SKM-1 treated with dmso at 0.1 percent for 144 hours (cell line): ENCODE data around the gene RGS6.

Experiments used
- DNase-seq: peaks from one replicate; lab custom pipeline; 2025; ENCODE audit not compliant: unreplicated experiment; lab: John Stamatoyannopoulos, UW

RGS6 gene

DNA sequence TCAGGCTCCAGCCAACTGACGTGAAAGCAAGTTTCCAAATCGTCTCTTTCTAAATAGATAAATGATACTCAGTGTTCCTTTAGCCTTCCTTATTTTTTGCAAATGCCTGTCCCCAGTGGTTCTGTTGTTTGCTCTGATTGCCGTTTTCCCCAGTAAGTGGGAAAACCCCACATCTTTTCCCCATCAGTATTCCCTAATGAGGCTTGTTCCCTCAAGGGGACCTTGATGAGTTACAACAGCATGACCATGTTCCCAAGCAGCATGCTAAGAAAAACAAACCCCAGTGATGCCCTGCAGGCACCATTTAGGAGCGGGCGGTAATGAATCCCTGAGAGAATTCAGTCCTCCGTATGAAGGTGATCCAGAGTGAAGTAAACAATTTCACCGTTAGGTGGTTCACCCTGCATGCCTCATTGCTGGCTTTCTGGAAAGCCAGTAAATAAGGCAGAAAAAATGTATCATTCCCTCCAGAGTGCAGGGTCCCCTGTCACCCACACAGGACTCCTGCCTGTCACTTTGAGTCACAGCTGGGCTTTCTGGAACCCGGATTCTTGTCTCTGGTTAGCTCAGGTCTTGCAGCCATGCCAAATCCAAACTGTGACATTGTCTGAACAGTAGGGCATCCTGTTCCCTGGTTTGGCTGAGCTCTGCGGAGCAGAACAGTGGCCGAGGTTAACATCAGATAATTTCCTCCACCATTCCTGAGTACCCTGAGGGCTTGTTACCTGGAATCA lies 222.6 kb downstream of the RGS6 start:
- DNase-seq: no peak

DNA sequence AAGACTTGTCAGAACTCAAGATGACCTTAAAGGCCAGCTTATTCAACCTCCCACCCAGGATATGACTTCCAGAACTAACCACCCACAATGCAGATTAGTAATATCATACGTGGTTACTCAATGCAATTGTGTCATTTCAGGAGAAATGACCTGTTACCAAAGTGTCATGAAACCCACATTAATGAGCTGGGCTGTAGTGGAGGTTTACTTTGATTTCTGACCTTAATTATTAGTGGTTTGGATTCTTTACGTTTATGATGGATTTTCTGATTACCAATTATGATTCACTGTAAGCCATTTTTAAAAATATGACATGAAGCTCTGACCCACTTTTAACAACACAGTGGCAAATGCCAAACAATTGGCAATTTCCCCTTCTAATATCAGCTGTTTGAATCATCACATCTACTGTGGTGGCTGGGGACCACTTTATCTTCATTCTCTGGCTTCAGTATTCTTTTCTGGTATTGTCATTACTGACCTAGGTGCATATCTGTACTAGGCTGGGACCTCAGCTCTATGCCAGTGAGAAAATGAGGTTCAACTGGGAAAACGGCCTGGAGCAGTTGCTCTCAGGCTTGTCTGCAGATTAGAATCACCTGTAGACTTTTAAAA lies 223.3 kb downstream of the RGS6 start:
- no peak for DNase-seq

DNA sequence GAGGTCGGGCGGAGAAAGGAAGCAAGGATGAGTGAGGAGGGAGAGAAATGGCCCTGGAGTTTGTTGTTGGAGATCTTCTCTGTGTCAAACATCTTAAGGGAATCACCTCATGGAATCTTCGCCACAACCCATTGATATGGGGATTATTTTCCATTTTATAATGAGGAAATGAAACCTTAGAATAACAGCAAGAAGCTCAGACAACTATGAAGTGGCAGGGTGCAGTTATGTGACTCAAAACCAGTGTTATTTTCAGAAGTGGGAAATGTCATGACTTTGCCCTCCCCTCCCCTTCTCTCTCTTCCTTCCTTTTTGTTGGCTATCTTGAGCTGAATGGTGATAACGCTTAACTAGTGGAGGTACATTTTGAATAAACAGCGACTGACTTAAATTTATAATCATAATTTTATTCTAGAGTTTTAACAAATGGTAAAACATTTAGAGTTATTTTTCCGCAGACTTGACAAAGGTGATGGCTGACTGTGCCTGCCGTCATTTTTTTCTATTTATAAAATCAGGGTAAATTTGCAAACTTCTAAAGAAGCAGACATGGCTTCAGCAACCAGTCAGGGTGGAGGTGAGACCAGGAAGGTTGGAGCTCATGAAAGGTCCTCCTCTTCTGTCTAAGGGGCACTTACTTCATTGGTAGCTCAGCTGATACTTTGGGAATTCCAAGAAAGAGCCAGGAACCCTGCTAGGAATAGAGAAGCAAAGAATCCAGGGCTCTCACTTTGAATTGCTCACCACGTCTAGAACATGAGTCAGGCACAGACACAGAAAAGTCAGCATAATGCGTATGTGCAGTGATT lies 232.4 kb downstream of the RGS6 start:
- no peak for DNase-seq

DNA sequence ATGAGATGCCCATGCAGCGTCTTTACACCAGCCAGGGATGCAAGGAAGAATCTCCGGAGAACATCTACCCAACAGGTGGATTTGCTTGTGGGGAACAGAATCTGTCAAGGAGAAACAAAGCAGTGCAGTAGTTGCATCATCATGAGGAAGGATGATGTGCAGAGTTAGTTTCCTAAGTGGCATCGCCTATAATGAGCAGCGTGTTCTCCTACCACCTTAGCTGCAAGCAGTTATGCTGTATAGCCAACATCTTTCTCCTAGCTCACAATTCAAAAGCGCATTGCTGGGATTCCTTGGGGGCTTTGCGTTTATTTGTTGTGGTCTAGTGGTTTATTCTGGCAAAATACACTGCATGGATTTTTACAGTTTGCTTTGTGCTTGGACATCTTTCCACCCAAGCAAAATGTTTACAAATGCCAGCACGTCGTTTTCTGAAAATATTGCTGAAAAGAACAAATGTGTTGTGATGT lies 233.0 kb downstream of the RGS6 start:
- DNase-seq: no peak

DNA sequence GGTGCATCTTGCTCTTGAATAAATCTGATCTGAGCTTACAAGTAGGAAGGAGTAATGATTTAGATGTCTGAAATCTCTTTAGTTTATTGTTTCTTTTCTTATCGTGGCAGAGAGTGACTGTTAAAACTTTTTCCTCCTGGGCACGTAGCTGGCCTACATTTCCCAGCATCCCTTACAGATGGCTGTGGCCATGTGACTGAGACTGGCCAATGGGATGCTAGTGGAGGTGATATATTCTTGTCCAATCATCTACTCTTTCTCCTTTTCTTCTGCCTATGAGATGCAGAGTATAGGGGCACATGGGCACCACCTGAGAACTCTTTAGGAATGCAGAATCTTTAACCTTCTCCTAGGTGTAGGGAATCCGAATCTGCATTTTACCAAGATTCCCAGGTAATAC lies 237.3 kb downstream of the RGS6 start:
- DNase-seq: no peak

DNA sequence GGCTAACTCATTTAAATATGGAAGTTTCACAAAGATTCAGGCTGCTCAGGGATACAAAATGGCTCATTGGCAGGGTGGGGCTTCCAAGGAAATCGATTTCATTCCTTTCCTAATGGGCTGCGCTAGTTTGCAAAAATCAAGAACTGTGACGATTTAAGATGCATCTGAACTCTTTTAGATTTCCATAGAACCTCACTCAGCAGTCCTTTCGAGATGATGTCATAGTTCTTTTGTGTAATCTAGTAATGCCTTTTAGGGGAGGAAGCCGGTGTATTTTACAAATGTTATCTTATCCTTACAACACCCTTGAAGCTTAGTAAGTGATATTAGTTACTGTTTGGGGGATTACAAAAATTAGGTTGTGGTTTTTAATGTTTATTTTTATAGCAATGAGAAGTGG lies 239.8 kb downstream of the RGS6 start:
- DNase-seq: no peak

DNA sequence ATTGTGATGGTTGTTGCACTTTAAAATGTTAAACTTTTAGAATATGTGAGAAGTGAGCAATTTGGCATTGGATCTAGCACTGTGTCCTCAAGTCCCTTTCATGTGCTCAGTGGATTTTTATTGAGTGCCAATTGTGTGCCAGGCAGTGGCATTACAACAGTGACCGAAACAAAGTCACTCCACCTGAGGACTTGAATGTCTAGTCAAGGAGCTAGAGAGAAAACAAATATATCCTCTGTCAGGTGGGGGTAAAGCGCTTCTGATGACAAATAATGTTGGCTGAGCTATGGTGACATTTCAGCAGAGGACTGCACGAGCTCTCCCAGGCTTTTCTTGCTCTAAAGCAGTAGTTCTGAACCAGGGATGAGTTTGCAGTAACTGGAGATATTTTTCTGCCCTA lies 240.4 kb downstream of the RGS6 start:
- no peak for DNase-seq

DNA sequence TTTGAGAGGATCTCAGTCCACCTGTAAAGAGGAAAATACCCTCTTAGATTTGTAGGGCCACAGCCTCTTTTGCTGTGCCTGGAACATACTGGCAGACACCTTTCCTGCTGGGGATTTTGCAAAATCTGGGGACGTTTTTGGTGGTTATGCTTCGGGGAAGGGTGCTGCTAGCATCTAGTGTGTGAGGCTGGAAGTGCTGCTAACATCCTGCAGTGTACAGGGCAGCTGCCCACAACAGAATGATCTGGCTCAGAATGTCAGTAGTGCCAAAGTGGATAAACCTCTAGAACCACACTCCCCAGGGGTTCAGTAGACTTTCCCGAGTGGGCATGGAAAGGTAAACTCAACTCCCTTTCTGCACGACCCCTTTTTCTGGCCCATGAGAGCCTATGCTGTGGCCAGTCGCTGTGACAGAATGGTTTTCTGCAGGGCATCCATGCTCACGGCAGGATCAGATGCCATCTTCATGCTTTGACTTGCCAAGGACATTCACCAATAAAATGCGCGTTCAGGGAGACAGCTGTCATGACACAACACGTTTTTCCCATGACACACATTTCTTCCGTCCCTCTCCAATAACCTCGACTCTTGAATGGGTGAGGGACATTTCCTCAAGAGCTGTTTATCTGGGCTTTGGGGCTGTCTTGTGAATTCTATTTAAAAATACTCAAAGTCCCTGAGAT lies 240.9 kb downstream of the RGS6 start:
- DNase-seq: no peak

DNA sequence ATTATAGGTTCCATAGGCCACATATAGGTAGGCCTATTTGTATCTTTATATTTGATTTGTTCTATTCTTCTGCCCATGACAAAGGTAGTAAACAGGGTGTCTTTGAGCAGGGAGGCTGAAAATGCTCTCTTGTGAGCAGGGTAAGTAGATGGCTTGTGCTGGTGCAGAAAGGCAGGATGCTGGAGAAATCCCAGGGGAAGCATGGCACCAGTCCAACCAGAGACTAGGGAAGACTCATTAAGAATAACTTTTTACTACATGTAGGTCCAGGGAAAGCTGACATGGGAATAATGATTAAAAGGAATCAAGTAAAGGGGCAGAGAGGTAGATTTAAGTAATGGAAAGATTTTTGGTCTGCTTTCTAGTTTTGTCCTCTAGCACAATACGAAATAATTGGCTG lies 245.0 kb downstream of the RGS6 start:
- DNase-seq: no peak

DNA sequence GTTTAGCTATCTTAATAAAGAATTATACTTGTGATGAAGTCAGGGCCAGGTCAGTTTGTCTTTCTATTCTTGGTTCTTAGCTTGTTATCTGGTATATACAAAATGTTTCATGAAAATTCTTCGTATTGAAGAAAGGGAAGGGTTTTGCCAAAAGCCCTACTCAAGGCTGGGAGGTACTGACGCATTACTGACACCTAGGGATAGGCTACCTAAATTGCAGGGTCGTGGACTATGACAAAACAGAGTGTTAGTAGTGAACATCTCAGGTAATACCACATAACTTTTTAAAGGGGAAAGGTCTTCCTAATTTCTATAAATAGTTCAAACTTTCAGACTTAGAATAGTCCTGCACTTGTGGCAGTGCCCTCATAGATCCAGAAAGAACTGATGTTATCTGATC lies 246.3 kb downstream of the RGS6 start:
- no peak for DNase-seq

DNA sequence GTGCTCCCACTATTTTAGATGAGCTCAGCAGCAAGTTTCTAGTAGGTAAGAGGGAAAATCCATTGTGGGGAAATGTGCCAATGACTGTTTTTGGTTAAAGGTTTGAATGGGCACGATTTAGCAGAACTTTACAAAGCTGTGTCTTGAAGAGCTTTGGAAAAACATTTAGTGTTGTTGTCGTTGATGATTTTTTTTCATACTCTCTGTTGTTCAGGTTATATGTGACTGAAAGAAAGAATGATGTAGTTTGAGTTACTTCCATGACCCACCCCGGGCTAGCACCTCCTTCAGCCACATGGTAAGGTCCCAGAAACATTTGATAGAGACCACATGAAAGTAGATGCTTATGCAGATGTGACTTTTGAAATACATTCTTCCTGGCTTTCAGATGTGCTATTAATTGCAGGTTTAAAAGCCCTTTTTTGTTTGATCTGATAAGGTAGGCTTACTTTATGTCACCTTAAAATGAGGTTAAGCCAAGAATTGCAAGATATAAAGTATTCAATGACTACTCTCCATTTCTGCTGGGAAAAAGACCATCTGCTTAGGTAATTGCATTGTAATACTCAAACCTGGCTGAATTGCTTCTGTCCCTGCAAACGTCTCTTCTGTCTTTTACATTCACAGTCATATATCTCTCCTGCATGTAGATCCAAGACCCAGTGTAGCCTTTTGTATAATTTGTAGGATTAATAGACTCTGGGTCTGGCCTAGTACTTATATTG lies 250.6 kb downstream of the RGS6 start:
- DNase-seq: no peak

DNA sequence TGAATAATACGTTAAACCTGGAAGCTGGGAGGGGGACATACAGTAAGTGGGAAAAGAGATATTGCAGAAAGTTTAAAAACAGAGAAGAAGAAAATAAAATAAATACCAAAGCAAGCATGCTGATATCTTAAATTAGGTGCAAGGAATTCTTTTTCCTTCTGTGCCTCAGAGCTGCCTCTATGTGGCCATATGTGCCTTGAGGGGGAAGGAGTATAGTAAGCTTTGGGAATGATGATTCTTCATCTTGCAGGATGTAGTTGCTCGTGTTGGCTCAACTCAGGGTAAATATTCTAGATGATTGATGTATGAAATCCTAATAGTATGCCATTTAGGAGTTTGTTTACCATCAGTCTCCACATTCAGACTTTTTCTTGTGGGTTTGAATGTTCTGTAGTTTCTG lies 251.4 kb downstream of the RGS6 start:
- DNase-seq: no peak

DNA sequence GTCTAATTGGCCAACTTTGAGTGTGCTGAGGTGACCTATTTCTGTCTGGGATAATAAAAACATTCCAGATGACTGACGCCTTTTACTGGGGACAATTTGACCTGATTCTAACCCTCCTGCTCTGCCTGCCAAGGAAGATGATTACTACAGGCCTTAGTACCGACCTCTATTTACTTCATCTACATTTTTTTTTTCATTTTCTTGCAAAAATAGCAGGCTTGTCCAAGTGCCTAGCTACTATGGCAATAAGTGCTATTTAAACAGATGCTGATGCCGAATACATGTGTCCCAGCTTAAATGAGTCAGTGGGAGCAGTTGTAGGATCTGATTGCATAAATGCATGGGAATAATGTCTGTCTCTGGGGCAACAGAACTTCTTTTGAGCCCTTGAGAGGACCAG lies 254.3 kb downstream of the RGS6 start:
- no peak for DNase-seq

DNA sequence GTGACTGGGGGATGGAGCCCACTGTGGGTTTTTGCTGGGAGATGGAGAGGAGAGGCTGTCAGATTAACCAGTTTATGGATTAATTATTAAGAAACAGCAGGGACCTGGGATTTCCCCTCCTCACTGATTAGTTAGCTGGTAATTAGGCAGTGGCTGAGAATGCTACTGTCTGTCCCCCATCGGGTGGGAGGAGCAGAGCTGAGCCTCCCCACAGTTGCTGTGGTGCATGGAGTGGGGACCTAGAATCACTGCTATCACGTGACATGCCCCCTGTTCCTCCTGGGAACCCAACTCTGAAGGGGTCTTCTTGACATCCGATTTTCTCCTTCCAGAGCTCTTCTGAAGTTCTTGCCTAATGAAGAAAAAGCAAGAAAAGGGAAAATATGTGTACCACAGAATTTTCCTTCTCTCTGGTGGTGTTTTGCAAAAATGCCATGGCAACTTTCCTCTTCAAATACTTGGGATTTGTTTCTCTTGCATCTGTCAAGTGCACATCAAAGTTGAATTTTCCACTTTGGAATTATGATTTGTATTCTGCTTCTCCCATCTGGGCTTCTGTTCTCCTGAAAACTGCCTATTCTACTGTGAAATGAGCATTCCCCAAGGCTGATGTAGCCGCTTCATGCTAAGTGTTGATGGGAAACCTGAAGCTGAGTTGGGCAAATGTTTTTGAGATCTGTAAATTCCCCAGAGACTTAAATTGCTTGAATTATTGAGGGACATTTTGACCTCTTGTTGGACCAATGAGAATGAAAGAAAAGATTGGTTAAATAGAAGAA lies 264.2 kb downstream of the RGS6 start:
- DNase-seq: no peak

DNA sequence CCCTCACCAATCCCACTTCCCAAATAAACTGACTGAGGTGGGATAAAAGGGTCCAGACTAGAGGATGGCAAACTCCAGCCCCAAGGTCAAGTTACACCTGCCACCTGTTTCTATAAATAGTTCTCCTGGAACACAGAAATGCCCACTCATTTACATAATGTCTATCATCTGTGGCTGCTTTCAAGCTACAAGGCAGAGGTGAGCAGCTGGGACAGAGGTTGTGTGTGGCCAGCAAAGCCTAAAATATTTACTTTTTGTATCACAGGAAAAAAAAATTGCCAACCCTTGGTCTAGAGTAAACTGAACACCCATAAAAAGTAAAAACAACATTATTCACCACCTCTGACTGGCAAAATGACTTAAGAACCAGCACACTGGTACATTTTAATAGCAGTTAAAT lies 269.4 kb downstream of the RGS6 start:
- DNase-seq: no peak

DNA sequence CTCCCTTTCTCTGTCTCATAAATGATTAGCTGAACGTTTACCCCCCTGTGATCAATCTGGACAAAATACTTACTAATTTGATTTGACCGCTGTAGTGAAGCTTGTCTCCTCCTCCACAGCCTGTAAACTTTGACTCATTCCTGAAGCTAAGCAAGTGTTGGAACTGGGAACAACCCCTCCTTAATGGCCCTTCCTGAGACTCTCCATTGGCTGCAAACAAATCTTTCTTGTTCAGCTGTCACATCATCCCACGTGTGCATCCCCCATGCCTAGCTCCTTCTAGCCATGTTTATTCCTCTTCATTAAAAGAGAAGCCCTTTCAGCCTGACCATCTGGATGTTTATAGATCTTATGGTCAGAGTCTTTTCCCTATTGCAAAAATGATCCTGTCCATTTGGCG lies 281.2 kb downstream of the RGS6 start:
- DNase-seq: no peak

DNA sequence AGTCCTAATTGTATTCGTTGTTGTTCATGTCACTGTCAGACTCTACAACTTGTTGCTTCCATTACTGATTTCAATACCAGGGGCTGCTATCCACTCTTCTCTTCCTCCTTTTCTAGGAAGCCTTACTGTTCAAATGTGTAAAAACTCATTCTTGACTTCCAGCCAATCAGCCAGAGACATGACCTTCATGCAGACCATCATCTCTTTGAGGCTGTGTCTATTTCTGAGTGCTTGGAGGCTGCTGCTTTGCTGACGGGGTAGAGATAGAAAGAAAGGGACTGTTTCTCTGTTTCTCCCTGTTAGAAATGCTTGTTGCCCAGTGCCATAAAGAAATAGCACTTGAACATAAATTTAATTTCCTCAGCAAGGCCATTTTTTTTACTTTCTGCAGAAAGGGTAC lies 282.9 kb downstream of the RGS6 start:
- DNase-seq: no peak

DNA sequence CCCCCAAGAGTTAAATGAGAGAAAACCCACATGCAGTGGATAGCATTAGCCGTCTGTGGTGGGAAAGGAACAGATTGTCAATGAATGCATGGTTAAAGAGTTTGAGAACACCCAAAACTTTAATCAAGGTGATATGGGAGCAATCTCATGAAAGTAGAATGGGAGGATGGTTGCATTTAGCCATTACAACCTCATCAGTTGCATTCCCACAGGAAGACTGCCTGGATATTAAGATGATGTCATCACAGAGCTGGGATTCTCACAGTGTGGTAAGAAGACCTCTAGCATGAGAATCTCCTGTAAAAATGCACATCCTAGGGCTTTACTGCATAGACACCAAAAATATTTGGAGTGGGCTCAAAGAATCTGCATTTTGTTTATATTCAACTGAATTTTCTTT lies 284.9 kb downstream of the RGS6 start:
- no peak for DNase-seq

DNA sequence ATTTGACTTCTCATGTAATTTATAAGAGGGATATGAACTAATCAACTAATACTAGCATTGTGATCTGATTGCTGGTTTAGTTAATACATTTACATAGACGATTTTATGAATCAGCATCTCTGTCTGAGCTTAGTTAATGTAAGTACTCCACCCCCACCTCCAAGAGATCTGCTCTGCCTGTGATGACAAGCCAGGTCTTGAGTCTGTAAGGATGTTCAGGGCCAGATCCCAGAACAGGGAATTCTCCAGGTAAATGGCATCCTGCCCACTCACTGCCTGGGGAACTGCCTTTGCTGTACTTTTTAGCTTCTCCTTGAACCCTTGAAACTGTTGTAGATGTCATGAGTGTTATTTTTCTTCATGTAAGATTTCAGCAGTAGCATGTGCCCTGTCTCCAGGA lies 289.8 kb downstream of the RGS6 start:
- DNase-seq: no peak

DNA sequence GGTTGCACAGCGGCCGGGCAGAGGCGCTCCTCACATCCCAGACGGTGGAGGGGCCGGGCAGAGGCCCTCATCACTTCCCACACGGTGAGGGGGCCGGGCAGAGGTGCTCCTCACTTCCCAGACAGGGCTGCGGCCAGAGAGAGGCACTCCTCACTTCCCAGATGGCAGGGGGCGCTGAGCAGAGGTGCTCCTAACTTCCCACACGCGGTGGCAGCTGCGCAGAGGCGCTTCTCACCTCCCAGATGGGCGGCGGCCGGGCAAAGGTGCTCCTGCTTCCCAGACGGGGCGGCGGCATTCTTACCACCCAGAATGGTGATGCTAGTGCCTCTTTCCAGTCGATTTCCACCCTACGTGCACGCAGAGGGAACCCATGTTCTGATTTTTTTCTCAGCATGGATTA lies 304.4 kb downstream of the RGS6 start:
- DNase-seq: no peak
